Large intestine (tissue), 12 donors: ENCODE data around the gene CPXM2. TPM values are rescaled to one million over a fixed set of nuclear protein-coding genes. Genes with fewer than 3 reads are reported as not detected.

Experiments used
- DNase-seq, 2 donors: peaks; one replicate each; pipeline versions ENCODE4 v3.0.0 to v3.0.0-alpha.2; 2013
- H3K27ac ChIP-seq: one replicate; pipeline ENCODE4 v1.5.1; 2013; ENCODE audit warnings: low read length
- H3K27me3 ChIP-seq: 2 replicates; pipeline ENCODE4 v1.6.1; 2013; ENCODE audit warnings: low read length; ENCODE audit not compliant: control insufficient read depth, insufficient read depth
- H3K36me3 ChIP-seq: 2 replicates; pipeline ENCODE4 v1.6.1; 2013; ENCODE audit warnings: low read length; ENCODE audit not compliant: control insufficient read depth, insufficient read depth
- H3K4me1 ChIP-seq: one replicate; pipeline ENCODE4 v1.6.1; 2013; ENCODE audit warnings: low read length; ENCODE audit not compliant: control insufficient read depth, insufficient read depth
- H3K4me3 ChIP-seq: one replicate; pipeline ENCODE4 v1.5.1; 2013; ENCODE audit warnings: low read length
- H3K9me3 ChIP-seq: one replicate; pipeline ENCODE4 v1.6.1; 2013; ENCODE audit warnings: mild to moderate bottlenecking, low read depth, low read length, moderate library complexity; ENCODE audit not compliant: control insufficient read depth
- WGBS: methylation state at CpG from one replicate; pipeline ENCODE4 v1.1.5; 2013; ENCODE audit warnings: low lambda C conversion rate; ENCODE audit not compliant: insufficient coverage; 5-methylcytosine and 5-hydroxymethylcytosine counted together
- long read RNA-seq, 11 donors: transcript quantifications; one replicate each; lab custom pipeline, GENCODE V29; 2026
- polyA plus RNA-seq: library from polyadenylated mRNA; unstranded; fragments of 120-200 nt; gene quantifications from one replicate; pipeline ENCODE4 v1.2.1, GENCODE V29; 2013

Gene CPXM2
- 63.9 TPM for polyA plus RNA-seq
- long read RNA-seq, donor 1, transcript CPXM2-201 (14 exons, 3,554 nt), result major isoform, 5 of 5 reads
- long read RNA-seq, donor 1, partial matches to known transcripts, result 0 of 5 reads
- long read RNA-seq, donor 1, other reads (novel, unspliced or antisense), result 0 of 5 reads
- long read RNA-seq, donor 2, transcript CPXM2-201 (14 exons, 3,554 nt), result major isoform, 7 of 7 reads
- long read RNA-seq, donor 2, partial matches to known transcripts, result 0 of 7 reads
- long read RNA-seq, donor 2, other reads (novel, unspliced or antisense), result 0 of 7 reads
- long read RNA-seq, donor 3, result 0 reads
- long read RNA-seq, donor 4, partial matches to known transcripts, result 0 of 1 reads
- long read RNA-seq, donor 4, other reads (novel, unspliced or antisense), result 0 of 1 reads
- long read RNA-seq, donor 5, partial matches to known transcripts, result 0 of 2 reads
- long read RNA-seq, donor 5, other reads (novel, unspliced or antisense), result 0 of 2 reads
- long read RNA-seq, donor 6, transcript CPXM2-201 (14 exons, 3,554 nt), result major isoform, 16 of 16 reads
- long read RNA-seq, donor 6, partial matches to known transcripts, result 0 of 16 reads
- long read RNA-seq, donor 6, other reads (novel, unspliced or antisense), result 0 of 16 reads
- long read RNA-seq, donor 7, partial matches to known transcripts, result 0 of 1 reads
- long read RNA-seq, donor 7, other reads (novel, unspliced or antisense), result 0 of 1 reads
- long read RNA-seq, donor 8, transcript CPXM2-201 (14 exons, 3,554 nt), result major isoform, 14 of 14 reads
- long read RNA-seq, donor 8, partial matches to known transcripts, result 0 of 14 reads
- long read RNA-seq, donor 8, other reads (novel, unspliced or antisense), result 0 of 14 reads
- long read RNA-seq, donor 9, transcript CPXM2-201 (14 exons, 3,554 nt), result major isoform, 10 of 10 reads
- long read RNA-seq, donor 9, partial matches to known transcripts, result 0 of 10 reads
- long read RNA-seq, donor 9, other reads (novel, unspliced or antisense), result 0 of 10 reads
- long read RNA-seq, donor 10, transcript CPXM2-201 (14 exons, 3,554 nt), result major isoform, 20 of 20 reads
- long read RNA-seq, donor 10, partial matches to known transcripts, result 0 of 20 reads
- long read RNA-seq, donor 10, other reads (novel, unspliced or antisense), result 0 of 20 reads
- long read RNA-seq, donor 11, transcript CPXM2-201 (14 exons, 3,554 nt), result major isoform, 10 of 10 reads
- long read RNA-seq, donor 11, partial matches to known transcripts, result 0 of 10 reads
- long read RNA-seq, donor 11, other reads (novel, unspliced or antisense), result 0 of 10 reads

DNA sequence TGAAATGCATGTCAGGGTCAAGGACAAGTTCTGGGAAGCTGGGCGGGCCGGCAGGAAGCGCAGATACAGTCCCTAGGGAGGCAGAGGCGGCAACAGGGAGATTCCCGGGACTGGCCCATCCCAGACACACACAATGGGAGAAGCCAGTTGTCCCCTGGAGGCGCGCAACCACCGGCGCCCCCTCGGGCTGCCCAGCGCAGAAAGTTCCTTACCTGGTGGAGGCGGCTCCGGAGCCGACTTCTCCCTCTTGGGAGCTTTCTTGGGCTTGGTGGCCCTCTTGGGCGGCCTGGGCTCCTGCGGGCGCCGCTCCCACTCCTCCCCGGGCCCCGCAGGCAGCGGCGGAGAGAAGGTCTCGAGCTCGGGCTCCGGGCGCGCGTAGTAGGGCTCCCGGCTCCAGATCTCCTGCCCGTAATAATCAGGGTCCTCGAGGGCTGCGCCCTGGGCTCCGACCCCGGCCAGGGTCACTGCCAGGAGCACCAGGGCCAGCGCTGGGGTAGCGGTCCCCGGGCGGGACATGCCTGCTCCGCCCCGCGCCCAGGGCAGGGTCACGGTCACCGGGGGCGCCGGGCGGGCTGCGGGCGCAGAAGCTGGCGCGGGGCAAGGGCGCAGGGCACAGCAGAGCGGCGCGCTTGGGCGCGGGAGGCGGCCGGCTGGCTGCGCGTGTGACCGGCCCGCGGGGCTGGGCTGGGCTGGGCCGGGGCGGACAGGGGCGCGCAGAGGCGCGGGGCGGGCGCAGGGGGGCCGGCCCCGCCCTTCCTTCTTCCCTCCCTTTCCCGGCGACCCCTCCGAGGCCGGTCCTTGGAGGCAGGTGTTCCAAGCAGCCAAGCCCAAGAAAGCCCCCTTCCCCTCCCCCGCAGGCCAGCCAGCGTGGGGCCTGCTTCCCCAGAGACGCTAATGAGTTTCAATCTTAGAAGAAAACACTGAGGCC, at the start of gene CPXM2:
TSS of gene CPXM2 (minus strand) at position 664 of the 928 bp plus-strand sequence. CDS start at position 516, 148 bp downstream.
- Histone ChIP-seq H3K9me3 (no peaks in the 10 kb centered on the region), H3K27me3 (peaks cover 7% of the 10 kb centered on the region), H3K4me3 (peak within 1 kb of the TSS; percentile 69), H3K27ac (peak within 1 kb of the TSS; percentile 77), H3K4me1 (peaks cover 31% of the 10 kb centered on the region), H3K36me3 (peaks cover 4% of the 10 kb centered on the region)
- WGBS, result no CpG with 5 or more reads among the region's 80 CpGs
- peak in 1 of 2 donors; percentile 71 for DNase-seq

DNA sequence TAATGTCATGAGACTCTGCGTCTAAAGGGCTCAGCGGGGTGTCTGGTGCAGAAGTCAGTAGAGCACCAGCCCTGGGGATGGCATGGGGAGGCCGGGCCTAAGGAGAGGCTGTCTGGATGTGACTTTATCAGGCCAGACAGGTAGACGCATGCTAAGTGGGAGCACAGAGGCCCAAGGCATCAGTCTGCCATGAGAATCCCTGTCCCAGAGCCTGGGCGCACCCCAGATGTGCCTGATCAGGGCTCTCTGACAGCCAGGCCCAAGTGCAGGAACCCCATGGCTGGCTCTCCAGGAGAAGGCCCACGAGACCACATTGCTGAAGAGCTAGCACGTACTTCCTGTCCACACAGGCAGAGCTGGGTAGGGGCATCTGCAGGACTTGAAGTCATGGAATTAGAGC, 48.0 kb upstream of the CPXM2 start:
- Histone ChIP-seq H3K4me3 (no peak overlapping the region), H3K27ac (no peak overlapping the region), H3K4me1 (no peaks in the 10 kb centered on the region), H3K36me3 (no peaks in the 10 kb centered on the region), H3K9me3 (no peaks in the 10 kb centered on the region), H3K27me3 (no peaks in the 10 kb centered on the region)
- no peak for DNase-seq
- no CpG with 5 or more reads among the region's 7 CpGs for WGBS

DNA sequence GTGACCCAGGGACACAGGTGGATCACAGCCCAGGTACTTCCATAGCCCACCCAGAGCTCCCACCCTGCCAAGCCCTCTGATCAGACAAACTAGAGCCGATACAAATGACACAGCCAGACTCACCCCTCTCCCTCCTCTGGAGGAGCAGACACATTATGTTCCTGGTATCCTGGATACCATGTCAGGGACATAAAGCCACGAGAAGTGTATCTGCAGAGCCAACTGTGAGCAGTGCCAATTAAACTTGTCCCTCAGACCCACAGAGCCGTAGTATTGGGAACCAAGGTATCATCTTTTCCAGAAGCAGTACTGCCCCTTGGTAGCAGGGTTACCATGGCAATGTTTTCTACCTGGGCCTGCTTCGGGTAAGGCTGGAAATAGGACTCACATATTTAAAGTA, 47.3 kb upstream of the CPXM2 start:
- no peak overlapping the region for H3K4me3 ChIP-seq
- no CpG with 5 or more reads among the region's 4 CpGs for WGBS
- H3K36me3 ChIP-seq, result no peaks in the 10 kb centered on the region
- H3K9me3 ChIP-seq, result no peaks in the 10 kb centered on the region
- no peak for DNase-seq
- no peaks in the 10 kb centered on the region for H3K27me3 ChIP-seq
- no peaks in the 10 kb centered on the region for H3K4me1 ChIP-seq
- H3K27ac ChIP-seq, result no peak overlapping the region

DNA sequence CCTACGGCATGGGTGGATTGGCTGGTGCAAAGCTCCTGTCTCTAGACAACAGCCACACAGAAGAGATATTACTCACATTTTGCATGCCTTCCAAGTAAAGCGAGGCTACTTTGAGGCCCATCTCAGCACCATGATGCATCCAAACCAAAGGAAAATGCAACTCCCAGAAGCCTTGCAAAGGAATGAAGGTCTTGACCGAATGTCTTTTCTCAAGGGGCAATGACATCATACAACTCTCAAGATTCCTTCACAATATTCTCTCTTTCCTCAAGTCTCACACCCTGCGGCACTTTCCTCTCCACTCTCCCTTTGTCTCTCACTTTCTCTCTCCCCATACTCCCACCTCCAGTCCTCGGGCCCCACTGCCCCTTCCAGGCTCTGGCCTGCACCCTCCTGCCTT, 44.8 kb upstream of the CPXM2 start:
- Histone ChIP-seq H3K36me3 (no peaks in the 10 kb centered on the region), H3K27ac (no peak overlapping the region), H3K27me3 (no peaks in the 10 kb centered on the region), H3K4me3 (no peak overlapping the region), H3K4me1 (no peaks in the 10 kb centered on the region), H3K9me3 (no peaks in the 10 kb centered on the region)
- WGBS, result 58% methylated on average over 2 of the region's 5 CpGs
- no peak for DNase-seq

DNA sequence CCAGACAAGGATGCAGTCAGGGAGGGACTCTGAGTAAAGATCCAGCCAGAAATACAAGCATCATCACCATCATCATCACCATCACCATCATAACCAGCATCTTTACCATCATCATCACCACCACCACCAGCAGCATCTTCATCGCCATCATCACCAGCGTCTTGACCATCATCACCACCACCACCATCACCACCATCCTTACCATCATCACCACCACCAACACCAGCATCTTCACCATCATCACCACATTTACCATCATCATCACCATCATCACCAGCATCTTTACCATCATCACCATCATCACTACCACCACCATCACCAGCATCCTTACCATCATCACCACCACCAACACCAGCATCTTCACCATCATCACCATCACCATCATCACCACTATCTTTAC, 44.1 kb upstream of the CPXM2 start:
- no peak overlapping the region for H3K27ac ChIP-seq
- H3K4me1 ChIP-seq, result no peaks in the 10 kb centered on the region
- no peak overlapping the region for H3K4me3 ChIP-seq
- no CpG with 5 or more reads among the region's 2 CpGs for WGBS
- H3K9me3 ChIP-seq, result no peaks in the 10 kb centered on the region
- no peaks in the 10 kb centered on the region for H3K27me3 ChIP-seq
- DNase-seq, result no peak
- H3K36me3 ChIP-seq, result no peaks in the 10 kb centered on the region

DNA sequence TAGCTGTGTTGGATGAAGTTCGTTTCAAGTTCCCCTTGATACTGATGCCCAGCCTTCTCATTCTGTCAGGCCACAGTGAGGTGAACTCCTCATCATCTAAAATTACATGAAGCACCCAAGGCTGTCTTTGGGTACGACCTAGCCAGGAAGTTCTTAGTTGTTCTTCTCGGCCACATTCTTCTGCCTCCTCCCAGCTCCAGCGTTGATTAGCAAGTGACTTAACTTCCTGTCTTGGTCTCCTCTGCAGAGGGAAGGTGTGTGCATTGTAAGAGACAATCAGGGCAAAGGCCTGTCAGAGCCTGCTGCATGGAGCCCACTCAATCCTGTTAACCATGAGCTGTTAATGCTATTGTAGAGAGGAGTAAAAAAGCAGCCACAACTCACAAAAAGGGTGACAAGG, 43.2 kb upstream of the CPXM2 start:
- H3K27ac ChIP-seq, result no peak overlapping the region
- H3K4me1 ChIP-seq, result no peaks in the 10 kb centered on the region
- no peaks in the 10 kb centered on the region for H3K27me3 ChIP-seq
- DNase-seq, result no peak
- no CpG with 5 or more reads among the region's 4 CpGs for WGBS
- H3K4me3 ChIP-seq, result no peak overlapping the region
- no peaks in the 10 kb centered on the region for H3K36me3 ChIP-seq
- no peaks in the 10 kb centered on the region for H3K9me3 ChIP-seq

DNA sequence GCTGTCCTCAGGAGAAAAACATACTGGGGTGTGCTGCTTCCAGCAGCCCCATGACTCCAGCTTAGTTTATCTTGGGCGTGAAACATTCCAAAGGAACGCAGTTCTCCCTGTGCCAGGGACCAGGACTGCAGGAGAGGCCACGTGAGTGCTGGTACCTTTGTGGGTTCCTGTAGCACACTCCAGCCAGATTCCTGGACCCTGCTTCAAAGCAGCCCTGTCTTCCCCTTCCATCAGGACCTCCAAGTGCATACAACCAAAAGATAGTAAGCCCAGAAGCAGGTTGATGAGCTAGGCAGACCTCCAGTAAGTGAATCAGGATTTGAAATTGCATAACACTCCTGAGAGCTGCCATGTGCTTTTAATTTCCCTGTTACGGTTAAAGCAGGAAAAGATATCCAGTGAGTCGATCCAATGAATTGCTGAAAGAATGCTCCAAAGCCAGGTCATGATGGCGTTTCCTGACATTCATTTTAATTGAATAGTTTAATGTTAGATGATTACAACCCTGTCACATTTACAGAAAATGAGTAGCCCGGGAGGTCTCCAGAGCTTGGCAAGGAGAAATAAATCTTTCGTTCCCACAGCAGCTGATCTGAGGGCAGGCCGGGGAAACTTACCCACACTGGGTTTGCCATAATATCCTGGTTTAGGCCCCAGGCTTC, 38.9 kb upstream of the CPXM2 start:
- Histone ChIP-seq H3K9me3 (no peaks in the 10 kb centered on the region), H3K27me3 (no peaks in the 10 kb centered on the region), H3K4me3 (no peak overlapping the region), H3K27ac (no peak overlapping the region), H3K36me3 (no peaks in the 10 kb centered on the region), H3K4me1 (no peaks in the 10 kb centered on the region)
- DNase-seq, result no peak
- 100% methylated on average over 2 of the region's 9 CpGs for WGBS

DNA sequence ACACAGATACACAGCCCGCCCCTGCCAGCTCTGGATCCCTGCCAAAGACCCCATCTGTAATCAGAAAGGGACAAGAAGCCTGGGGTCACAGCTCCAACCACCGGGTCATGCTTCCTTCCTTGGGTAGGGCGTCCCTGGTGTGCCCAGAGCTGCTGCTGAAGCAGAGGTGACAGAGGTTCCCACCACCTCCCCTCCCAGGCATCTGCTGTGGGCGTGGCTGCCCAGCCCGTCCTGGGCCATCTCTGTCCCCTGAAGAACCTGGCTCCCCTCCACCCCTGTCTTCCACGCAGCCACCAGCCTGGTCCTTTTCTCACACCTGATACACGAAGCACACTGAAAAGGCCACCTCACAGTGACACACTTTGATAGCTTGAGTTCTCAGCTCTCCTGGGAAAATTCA, 38.2 kb upstream of the CPXM2 start:
- no peak for DNase-seq
- no peaks in the 10 kb centered on the region for H3K36me3 ChIP-seq
- H3K27me3 ChIP-seq, result no peaks in the 10 kb centered on the region
- H3K9me3 ChIP-seq, result no peaks in the 10 kb centered on the region
- no peak overlapping the region for H3K27ac ChIP-seq
- no peaks in the 10 kb centered on the region for H3K4me1 ChIP-seq
- WGBS, result no CpG with 5 or more reads among the region's 7 CpGs
- H3K4me3 ChIP-seq, result no peak overlapping the region

DNA sequence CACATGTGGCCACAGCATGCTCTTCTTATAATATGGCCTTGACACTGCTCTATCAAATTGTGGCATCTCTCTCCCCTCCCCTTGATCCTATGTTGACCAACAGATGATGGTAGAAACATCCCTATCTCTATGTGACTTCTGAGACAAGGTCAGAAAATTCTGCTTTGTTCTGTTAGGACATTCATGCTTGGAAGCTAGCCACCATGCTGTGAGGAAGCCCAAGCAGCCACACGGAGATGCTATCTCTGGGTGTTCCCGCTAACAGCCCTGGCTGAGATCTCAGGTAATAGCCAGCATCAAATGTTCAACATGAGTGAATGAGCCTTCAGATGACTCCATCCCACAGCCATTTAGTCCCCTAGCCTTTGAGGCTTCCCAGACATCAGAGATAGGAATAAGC, 36.8 kb upstream of the CPXM2 start:
- no peaks in the 10 kb centered on the region for H3K36me3 ChIP-seq
- WGBS, result no CpG with 5 or more reads among the region's 2 CpGs
- no peak for DNase-seq
- H3K4me3 ChIP-seq, result no peak overlapping the region
- no peaks in the 10 kb centered on the region for H3K4me1 ChIP-seq
- H3K27ac ChIP-seq, result no peak overlapping the region
- H3K27me3 ChIP-seq, result peaks cover 4% of the 10 kb centered on the region
- H3K9me3 ChIP-seq, result no peaks in the 10 kb centered on the region
